Measurements from ENCODE around the gene TOMT. TPM values are rescaled to one million over a fixed set of nuclear protein-coding genes. Genes with fewer than 3 reads are reported as not detected.
"Not testable (repeated sequence)": the region's sequence is repeated elsewhere in the genome, so short reads cannot be mapped to it uniquely, and the experiment has no call there.

Gene TOMT
- total and polyA plus RNA-seq, 11 donors = 0.23 TPM; not detected in 10

DNA sequence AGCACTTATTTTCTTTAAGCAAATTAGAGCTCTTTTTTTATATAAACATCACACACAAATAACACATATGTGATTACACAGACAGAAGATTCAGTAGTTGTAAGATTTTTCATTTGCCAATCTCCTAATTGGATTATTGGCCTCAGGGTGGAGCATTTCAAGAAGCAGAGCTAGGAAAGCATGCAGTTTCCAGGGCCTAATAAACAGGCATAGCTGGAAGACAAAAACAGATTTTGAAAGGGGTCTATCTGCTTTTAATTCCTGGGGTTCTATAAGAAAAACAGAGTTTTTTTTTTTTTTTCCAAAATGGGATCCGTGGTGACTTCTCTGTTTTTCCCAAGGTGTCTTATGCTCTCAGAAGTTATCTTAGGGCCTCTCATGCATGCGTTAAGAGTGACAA, 22.2 kb downstream of the TOMT start:
- Histone ChIP-seq H3K4me3 (no peak overlapping the region), H3K36me3 (no peaks in the 10 kb centered on the region), H3K4me1 (peaks cover 0 to 1% (median 0%) of the 10 kb centered on the region in 12 donors), H3K9me3 (peaks cover 0 to 5% (median 0%) of the 10 kb centered on the region in 12 donors), H3K27ac (no peak overlapping the region), H3K27me3 (peaks cover 0 to 5% (median 0%) of the 10 kb centered on the region in 9 donors)
- 55 to 65% (median 59%) methylated on average over 2 of the region's 2 CpGs for WGBS, 4 donors
- no peak for TF ChIP-seq POLR2A (IDR thresholded peaks at IDR 0.05)
- TF ChIP-seq, protein P1, sequence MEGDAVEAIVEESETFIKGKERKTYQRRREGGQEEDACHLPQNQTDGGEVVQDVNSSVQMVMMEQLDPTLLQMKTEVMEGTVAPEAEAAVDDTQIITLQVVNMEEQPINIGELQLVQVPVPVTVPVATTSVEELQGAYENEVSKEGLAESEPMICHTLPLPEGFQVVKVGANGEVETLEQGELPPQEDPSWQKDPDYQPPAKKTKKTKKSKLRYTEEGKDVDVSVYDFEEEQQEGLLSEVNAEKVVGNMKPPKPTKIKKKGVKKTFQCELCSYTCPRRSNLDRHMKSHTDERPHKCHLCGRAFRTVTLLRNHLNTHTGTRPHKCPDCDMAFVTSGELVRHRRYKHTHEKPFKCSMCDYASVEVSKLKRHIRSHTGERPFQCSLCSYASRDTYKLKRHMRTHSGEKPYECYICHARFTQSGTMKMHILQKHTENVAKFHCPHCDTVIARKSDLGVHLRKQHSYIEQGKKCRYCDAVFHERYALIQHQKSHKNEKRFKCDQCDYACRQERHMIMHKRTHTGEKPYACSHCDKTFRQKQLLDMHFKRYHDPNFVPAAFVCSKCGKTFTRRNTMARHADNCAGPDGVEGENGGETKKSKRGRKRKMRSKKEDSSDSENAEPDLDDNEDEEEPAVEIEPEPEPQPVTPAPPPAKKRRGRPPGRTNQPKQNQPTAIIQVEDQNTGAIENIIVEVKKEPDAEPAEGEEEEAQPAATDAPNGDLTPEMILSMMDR (IDR thresholded peaks at IDR 0.05) = no peak
- intact Hi-C loops (cut with DNase I) = no loop called here
- no peak for DNase-seq
- no peak for ATAC-seq

DNA sequence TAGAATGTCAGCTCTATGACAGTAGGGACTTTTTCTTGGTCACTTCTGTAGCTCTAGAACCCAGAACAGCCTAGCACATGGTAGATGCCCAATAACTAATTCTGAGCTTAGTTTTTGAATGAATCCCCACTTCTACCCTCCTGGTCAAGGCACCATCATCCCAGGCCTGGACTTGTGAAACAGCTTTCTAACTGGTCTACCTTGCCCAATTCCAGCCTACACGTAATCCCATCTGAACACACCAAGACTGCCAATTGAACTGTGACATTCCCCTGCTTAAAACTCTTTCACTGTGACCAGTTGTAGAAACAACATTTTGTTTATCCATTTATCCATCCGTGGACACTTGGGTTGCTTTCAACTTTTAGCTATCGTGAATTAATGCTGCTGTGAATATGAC, 23.7 kb downstream of the TOMT start:
- Histone ChIP-seq H3K27ac (no peak overlapping the region), H3K4me3 (no peak overlapping the region), H3K27me3 (peaks cover 0 to 10% (median 0%) of the 10 kb centered on the region in 9 donors), H3K36me3 (no peaks in the 10 kb centered on the region), H3K9me3 (peaks cover 0 to 5% (median 0%) of the 10 kb centered on the region in 12 donors), H3K4me1 (peaks cover 0 to 9% (median 0%) of the 10 kb centered on the region in 12 donors)
- DNase-seq (no peak), ATAC-seq (no peak)
- intact Hi-C loops (cut with DNase I) = no loop called here
- TF ChIP-seq POLR2A (IDR thresholded peaks at IDR 0.05) = no peak
- TF ChIP-seq, protein P1 (IDR thresholded peaks at IDR 0.05) = no peak
- WGBS, 4 donors = 77 to 88% (median 82%) methylated on average over 3 of the region's 3 CpGs

- Histone ChIP-seq H3K27ac (peak overlapping the region in 1 of 12 donors; percentile 77), H3K4me1 (peaks cover 0 to 9% (median 0%) of the 10 kb centered on the region in 12 donors)
- DNase-seq = no peak
Measured at GRCh38 chr11:72132646-72133045, 26.9 kb downstream of the TOMT start.

GRCh38 chr11:72135473-72135872, 29.7 kb downstream of the TOMT start, which contains the start of gene FOLR3:
TSS of gene FOLR3 (plus strand) at chr11:72135725. CDS start at chr11:72135953, 228 bp downstream.
- H3K4me1 ChIP-seq; DNase-seq; H3K4me3 ChIP-seq; H3K9me3 ChIP-seq; H3K27ac ChIP-seq; H3K36me3 ChIP-seq; intact Hi-C loops (cut with DNase I): not testable (repeated sequence)
- WGBS, 4 donors = 83 to 87% (median 85%) methylated on average over 4 of the region's 4 CpGs
- H3K27me3 ChIP-seq = peaks cover 0 to 10% (median 0%) of the 10 kb centered on the region in 9 donors
- ATAC-seq = peak in 2 of 4 donors; percentile 22 to 60

More at GRCh38 chr11:72132646-72133045, 26.9 kb downstream of the TOMT start:
- H3K36me3 ChIP-seq = no peaks in the 10 kb centered on the region
- WGBS, 4 donors = 81 to 88% (median 86%) methylated on average over 2 of the region's 2 CpGs
- intact Hi-C loops (cut with DNase I) = no loop called here
- H3K27me3 ChIP-seq = peaks cover 0 to 10% (median 0%) of the 10 kb centered on the region in 9 donors
- ATAC-seq = no peak
- no peak overlapping the region for H3K4me3 ChIP-seq
- H3K9me3 ChIP-seq = peaks cover 0 to 5% (median 0%) of the 10 kb centered on the region in 12 donors
- TF ChIP-seq, protein P1 (IDR thresholded peaks at IDR 0.05) = no peak
- TF ChIP-seq POLR2A (IDR thresholded peaks at IDR 0.05) = no peak

All from heart left ventricle (tissue), 16 donors.